AG08395 (cell line): ENCODE results near the gene AXIN1.

Experiments used
- DNase-seq: peaks from one replicate; pipeline ENCODE4 v3.0.0; 2012; ENCODE audit warnings: mixed read lengths, low spot score

The AXIN1 gene

GRCh38 chr16:301235-301634 is 51.3 kb downstream of the AXIN1 start:
- DNase-seq: no peak

- DNase-seq: no peak
Observed at GRCh38 chr16:297832-298231, 54.7 kb downstream of the AXIN1 start.

- DNase-seq: no peak
Observed at GRCh38 chr16:296806-297510, 55.6 kb downstream of the AXIN1 start.

- DNase-seq: no peak
Observed at GRCh38 chr16:296276-296675, 56.2 kb downstream of the AXIN1 start.

GRCh38 chr16:293043-293775 is 59.3 kb downstream of the AXIN1 start:
- no peak for DNase-seq

GRCh38 chr16:291539-291938 is 61.0 kb downstream of the AXIN1 start:
- no peak for DNase-seq

- DNase-seq: no peak
Observed at GRCh38 chr16:290681-291405, 61.7 kb downstream of the AXIN1 start.

- no peak for DNase-seq
Observed at GRCh38 chr16:290015-290680, 62.4 kb downstream of the AXIN1 start.

GRCh38 chr16:289395-289997 is 63.0 kb downstream of the AXIN1 start:
- DNase-seq: no peak

GRCh38 chr16:287981-288920 is 64.3 kb downstream of the AXIN1 start:
- DNase-seq: no peak

GRCh38 chr16:287298-287811 is 65.2 kb downstream of the AXIN1 start:
- DNase-seq: no peak

GRCh38 chr16:286491-287297 is 65.8 kb downstream of the AXIN1 start:
- DNase-seq: no peak

GRCh38 chr16:285146-286055 is 67.1 kb downstream of the AXIN1 start:
- DNase-seq: no peak

GRCh38 chr16:284204-285120 is 68.1 kb downstream of the AXIN1 start:
- DNase-seq: no peak

GRCh38 chr16:283033-283805 is 69.3 kb downstream of the AXIN1 start, which contains the start of gene PDIA2:
Gene PDIA2, plus strand, starts transcription at chr16:283164. Its CDS starts 6 bp downstream, at chr16:283170.
- no peak for DNase-seq

GRCh38 chr16:282491-282890 is 70.0 kb downstream of the AXIN1 start:
- DNase-seq: no peak
